Ectodermal cell (in vitro differentiated cells): Measurements from ENCODE around the gene STXBP6.

ENCODE experiments used
- H3K27ac ChIP-seq: 2 replicates; pipeline ENCODE4 v1.7.0; 2013; ENCODE audit warnings: mild to moderate bottlenecking, low read depth, low read length; ENCODE audit not compliant: insufficient read depth, poor library complexity, severe bottlenecking
- H3K27me3 ChIP-seq: 2 replicates; pipeline ENCODE4 v1.7.0; 2013; ENCODE audit warnings: mild to moderate bottlenecking, low read length; ENCODE audit not compliant: insufficient read depth, control insufficient read depth, poor library complexity, severe bottlenecking
- H3K36me3 ChIP-seq: one replicate; pipeline ENCODE4 v1.7.0; 2013; ENCODE audit warnings: low read length; ENCODE audit not compliant: control insufficient read depth, insufficient read depth
- H3K4me1 ChIP-seq: one replicate; pipeline ENCODE4 v1.7.0; 2013; ENCODE audit warnings: low read length; ENCODE audit not compliant: control insufficient read depth, insufficient read depth
- H3K4me3 ChIP-seq: 2 replicates; pipeline ENCODE4 v1.7.0; 2013; ENCODE audit warnings: low read depth, low read length, control low read depth; ENCODE audit not compliant: insufficient read depth
- H3K9me3 ChIP-seq: 2 replicates; pipeline ENCODE4 v1.7.0; 2013; ENCODE audit warnings: mild to moderate bottlenecking, low read length, moderate library complexity; ENCODE audit not compliant: control insufficient read depth
- WGBS, 2 experiments: methylation state at CpG; one replicate each; pipeline ENCODE4 v1.1.7; 2013; ENCODE audit warnings: missing lambda C conversion rate in 2 of 2; 5-methylcytosine and 5-hydroxymethylcytosine counted together

The STXBP6 gene

DNA sequence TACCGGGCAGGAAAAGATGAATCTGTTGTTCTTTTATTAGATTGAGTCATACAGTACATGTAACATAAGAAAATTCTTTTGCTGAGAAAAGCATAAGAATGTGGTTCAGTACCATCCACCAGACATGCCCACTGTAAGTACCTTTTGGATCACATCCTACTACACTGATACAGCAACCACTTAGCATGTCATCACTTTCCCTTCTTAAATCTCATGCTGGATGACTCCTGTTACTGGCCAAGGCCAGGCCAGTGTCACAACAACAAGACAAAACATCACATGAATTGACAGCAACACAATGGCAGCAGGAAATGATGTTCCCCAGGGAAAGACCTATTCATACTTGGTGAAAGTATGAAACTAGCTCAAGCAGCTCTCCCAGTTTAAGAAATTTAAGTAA is 46.4 kb downstream of the STXBP6 start:
- H3K9me3 ChIP-seq, result no peaks in the 10 kb centered on the region
- no peaks in the 10 kb centered on the region for H3K36me3 ChIP-seq
- peaks cover 1% of the 10 kb centered on the region for H3K4me1 ChIP-seq
- H3K27ac ChIP-seq, result no peak overlapping the region
- H3K4me3 ChIP-seq, result no peak overlapping the region
- H3K27me3 ChIP-seq, result no peaks in the 10 kb centered on the region
- 93 to 100% methylated on average over 1 of the region's 1 CpG for WGBS, 2 experiments

DNA sequence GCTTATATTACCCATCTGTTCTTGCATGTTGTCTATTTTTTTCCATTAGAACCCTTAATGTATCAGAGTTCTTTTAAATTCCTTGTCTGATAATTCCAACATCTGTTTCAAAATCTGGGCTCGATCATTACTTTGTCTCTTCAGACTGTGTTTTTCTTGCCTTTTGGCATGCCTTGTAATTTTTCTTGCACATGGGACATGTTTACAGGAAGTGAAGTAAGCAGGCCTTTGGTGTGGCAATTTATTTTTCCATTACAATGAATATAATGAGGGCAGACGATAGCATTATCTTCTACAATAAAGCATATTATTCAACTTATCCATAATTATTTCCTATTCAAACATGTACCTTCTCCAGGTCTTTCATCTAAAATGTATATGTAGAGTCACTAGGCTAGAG is 48.3 kb downstream of the STXBP6 start:
- no peak overlapping the region for H3K27ac ChIP-seq
- no peaks in the 10 kb centered on the region for H3K27me3 ChIP-seq
- no peaks in the 10 kb centered on the region for H3K4me1 ChIP-seq
- WGBS, 2 experiments, result 100% methylated on average over 1 to 2 of the region's 2 CpGs
- no peak overlapping the region for H3K4me3 ChIP-seq
- no peaks in the 10 kb centered on the region for H3K36me3 ChIP-seq
- no peaks in the 10 kb centered on the region for H3K9me3 ChIP-seq

DNA sequence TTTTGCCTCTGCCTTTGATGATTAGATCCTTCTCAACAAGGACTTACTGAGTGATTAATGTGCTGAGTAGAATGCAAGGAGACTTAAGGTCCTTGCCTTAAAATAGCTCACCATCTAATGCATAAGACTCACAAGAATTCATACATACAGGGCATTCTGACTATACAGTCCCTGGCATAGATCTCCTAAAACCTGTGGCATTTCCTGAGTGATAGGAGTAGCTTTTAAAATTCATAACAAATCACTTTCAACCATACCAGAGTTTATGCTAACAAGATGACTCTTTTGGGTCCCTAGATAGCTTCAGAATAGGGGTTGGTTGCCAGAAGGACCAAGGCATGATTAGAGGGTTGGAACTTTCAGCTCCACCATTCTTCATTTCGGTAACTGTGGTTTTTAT is 48.8 kb downstream of the STXBP6 start:
- no peak overlapping the region for H3K27ac ChIP-seq
- no peaks in the 10 kb centered on the region for H3K4me1 ChIP-seq
- H3K9me3 ChIP-seq, result no peaks in the 10 kb centered on the region
- 100% methylated on average over 1 of the region's 1 CpG for WGBS, 2 experiments
- H3K4me3 ChIP-seq, result no peak overlapping the region
- no peaks in the 10 kb centered on the region for H3K27me3 ChIP-seq
- no peaks in the 10 kb centered on the region for H3K36me3 ChIP-seq

DNA sequence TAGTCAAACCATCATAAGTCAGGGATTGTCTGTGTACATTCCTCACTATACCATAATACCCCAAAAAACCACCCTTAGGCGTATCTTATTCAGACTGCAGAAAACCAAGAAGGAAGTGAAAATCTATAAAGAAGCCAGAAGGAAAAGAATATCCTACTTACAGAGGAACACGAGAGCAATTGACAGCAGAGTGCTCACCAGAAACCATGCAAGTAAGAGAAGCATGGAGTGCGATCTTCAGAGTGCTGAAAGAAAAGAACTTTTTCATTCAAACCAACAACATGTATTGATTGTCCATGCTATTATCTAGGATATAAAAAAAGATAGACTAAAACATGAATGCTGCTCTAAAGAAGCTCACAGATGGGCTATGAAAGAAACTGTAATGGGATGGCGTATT is 50.8 kb downstream of the STXBP6 start:
- H3K4me3 ChIP-seq, result no peak overlapping the region

DNA sequence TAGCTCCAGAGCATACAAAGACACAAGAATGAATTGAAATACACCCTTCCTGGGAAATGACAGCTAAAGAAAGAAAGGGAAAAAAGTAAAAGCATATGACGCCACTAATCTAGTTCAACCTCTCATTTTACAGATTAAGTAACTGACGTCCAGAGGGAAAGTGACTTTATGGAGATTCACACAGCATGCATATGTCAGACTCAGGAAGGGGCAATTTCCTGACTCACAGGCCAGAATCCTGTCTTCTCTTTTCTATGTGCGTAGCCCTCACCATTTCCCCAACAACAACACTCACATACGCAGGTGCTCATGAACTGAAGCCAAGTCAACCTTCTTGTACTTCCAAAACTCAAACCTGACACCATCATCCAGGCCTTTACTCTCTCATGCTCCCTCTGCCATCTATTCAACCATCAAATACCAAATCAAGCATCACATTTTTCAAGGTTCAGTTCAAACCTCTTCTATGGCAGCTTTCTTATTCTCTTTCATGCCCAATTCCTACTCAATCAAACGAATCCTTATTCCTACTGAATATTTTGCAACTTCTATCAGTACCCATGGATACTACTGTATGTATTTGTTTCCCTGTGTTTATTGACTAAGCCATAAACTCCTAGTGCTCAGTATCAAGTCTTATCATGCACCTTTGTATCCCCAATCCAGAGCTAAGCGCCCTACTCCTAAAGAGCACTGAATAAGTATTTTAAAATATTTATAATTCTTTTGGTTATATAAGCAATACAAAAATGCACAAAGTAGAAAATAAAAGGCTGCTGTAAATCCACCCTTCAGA is 52.8 kb downstream of the STXBP6 start:
- no peaks in the 10 kb centered on the region for H3K27me3 ChIP-seq
- 91 to 92% methylated on average over 5 of the region's 6 CpGs for WGBS, 2 experiments
- H3K4me1 ChIP-seq, result no peaks in the 10 kb centered on the region
- H3K9me3 ChIP-seq, result no peaks in the 10 kb centered on the region
- H3K4me3 ChIP-seq, result no peak overlapping the region
- no peak overlapping the region for H3K27ac ChIP-seq
- no peaks in the 10 kb centered on the region for H3K36me3 ChIP-seq

More for the DNA sequence above, 50.8 kb downstream of the STXBP6 start:
- Histone ChIP-seq H3K27ac (no peak overlapping the region), H3K27me3 (no peaks in the 10 kb centered on the region), H3K4me1 (no peaks in the 10 kb centered on the region), H3K9me3 (no peaks in the 10 kb centered on the region), H3K36me3 (no peaks in the 10 kb centered on the region)
- 92 to 94% methylated on average over 4 of the region's 4 CpGs for WGBS, 2 experiments

DNA sequence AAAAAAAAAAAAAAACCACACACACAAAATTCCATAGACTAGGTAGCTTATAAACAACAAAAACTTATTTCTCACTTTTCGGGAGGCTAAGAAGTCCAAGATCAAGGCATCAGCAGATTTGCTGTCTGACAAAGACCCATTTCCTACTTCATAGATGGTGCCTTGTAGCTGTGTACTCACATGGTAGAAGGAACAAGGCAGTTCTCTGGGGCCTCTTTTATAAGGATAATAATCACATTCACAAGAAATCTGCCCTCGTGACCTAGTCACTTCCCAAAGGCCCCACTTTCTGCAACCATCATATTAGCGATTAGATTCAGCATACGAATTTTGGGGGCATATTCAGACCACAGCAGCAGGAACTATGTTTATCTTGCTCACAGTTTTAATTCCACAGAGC is 54.9 kb downstream of the STXBP6 start:
- 95 to 96% methylated on average over 4 of the region's 4 CpGs for WGBS, 2 experiments
- no peak overlapping the region for H3K4me3 ChIP-seq
- H3K4me1 ChIP-seq, result no peaks in the 10 kb centered on the region
- H3K9me3 ChIP-seq, result no peaks in the 10 kb centered on the region
- H3K27ac ChIP-seq, result no peak overlapping the region
- no peaks in the 10 kb centered on the region for H3K36me3 ChIP-seq
- H3K27me3 ChIP-seq, result no peaks in the 10 kb centered on the region

DNA sequence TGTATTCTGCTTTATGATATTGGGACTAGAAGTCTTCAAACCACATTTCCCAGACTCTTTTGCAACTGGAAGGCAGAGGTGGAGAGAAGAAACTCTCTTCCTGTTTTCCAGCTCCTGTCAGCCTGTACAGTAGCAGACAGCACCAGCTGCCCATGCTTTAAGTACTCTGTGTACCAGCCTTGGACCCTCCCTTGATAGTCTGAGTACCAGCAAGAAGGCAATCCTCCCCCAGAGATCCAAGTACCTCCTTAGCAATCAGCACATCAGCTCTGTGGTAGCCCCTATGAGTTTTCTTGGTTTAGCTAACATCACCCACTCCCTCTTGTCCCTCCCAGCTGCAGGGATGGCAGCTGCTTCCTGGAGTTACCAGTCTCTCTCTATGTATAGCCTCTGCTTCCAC is 56.3 kb downstream of the STXBP6 start:
- Histone ChIP-seq H3K4me1 (no peaks in the 10 kb centered on the region), H3K4me3 (no peak overlapping the region), H3K27ac (no peak overlapping the region), H3K9me3 (no peaks in the 10 kb centered on the region), H3K36me3 (no peaks in the 10 kb centered on the region), H3K27me3 (no peaks in the 10 kb centered on the region)

DNA sequence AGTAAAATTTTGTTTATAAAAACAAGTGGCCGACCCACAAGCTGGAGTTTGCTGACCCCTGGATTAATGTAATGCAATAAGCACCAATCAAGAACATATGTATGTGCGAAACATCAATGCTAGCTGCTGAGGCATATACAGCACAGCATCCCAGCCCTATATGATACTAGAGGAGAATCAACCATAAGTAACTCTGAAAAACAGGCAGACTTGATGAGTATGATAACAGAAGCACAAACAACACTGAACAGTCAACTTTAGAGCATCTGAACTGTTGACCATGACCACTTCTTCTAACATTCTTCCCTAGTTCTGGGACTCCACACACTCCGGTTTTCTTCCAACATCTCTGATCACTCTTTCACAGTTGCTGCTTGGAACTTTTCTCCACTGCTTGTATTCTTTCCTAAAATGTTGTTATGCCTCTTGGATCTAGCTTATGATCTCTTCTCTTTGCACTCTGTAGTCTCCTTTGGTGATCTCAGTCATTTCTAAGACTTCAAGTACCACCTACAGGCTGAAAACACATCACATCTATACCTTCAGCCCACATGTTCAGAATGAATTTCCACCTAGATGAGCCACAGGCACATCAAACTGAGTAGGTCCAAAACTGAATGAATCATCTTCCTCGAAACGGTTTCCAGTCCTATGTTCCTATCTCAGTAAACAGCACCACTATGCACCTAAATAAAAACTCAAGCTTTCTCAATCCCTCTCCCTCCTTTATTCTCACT is 57.2 kb downstream of the STXBP6 start:
- no peaks in the 10 kb centered on the region for H3K9me3 ChIP-seq
- no peak overlapping the region for H3K27ac ChIP-seq
- 85 to 94% methylated on average over 4 to 5 of the region's 5 CpGs for WGBS, 2 experiments

DNA sequence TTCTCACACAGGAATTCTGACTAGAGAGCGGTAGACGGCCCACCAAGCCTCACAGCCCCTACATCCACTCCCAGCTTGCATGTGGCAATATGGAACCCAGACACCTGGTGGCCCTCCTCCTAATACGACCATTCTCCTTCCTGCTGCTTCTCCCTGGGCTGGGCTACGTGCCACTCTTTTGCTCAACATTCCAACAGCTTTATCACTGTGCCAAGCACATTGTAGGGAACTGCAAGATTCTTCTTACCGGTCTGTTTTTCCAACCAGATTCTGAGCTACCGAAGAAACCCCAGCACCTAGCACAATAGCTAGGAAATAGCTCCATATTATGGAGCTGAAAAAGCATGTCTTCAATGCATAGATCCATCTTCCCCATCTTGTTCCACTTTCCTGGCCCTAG is 58.1 kb downstream of the STXBP6 start:
- Histone ChIP-seq H3K4me3 (no peak overlapping the region), H3K9me3 (no peaks in the 10 kb centered on the region), H3K4me1 (no peaks in the 10 kb centered on the region), H3K36me3 (no peaks in the 10 kb centered on the region), H3K27ac (no peak overlapping the region), H3K27me3 (no peaks in the 10 kb centered on the region)
- WGBS, 2 experiments, result 92 to 94% methylated on average over 6 of the region's 6 CpGs

More for the DNA sequence above, 57.2 kb downstream of the STXBP6 start:
- Histone ChIP-seq H3K36me3 (no peaks in the 10 kb centered on the region), H3K4me3 (no peak overlapping the region), H3K4me1 (no peaks in the 10 kb centered on the region), H3K27me3 (no peaks in the 10 kb centered on the region)

DNA sequence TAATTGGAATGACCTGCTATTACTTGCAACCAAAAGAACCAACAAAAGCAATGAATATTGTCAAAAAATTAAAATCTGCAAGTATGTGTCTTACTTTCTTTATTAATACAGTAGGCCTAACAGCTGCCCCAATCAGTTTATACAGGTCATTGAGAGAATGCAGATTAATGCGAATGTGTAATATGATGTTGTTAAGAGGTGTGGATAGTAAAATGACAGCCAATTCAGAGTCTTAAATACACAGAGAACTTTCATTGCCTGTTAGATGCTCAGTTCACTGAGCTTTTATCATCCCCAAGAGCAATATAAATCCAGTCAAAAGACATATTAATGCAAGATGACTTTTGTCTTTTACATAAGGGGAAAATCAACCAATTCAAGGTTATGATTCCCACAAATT is 58.7 kb downstream of the STXBP6 start:
- 60 to 100% methylated on average over 1 of the region's 1 CpG for WGBS, 2 experiments
- Histone ChIP-seq H3K27me3 (no peaks in the 10 kb centered on the region), H3K36me3 (no peaks in the 10 kb centered on the region), H3K27ac (no peak overlapping the region), H3K4me1 (no peaks in the 10 kb centered on the region), H3K9me3 (no peaks in the 10 kb centered on the region), H3K4me3 (no peak overlapping the region)
